Epithelial cell of esophagus (primary cell): ENCODE results near the gene TMEM52.
A peak's percentile ranks its signal among the peaks of the same experiment; 100 is the strongest.

Experiments
- DNase-seq: peaks from one replicate; pipeline ENCODE4 v3.0.0; 2010; ENCODE audit warnings: low read depth
- H3K4me3 ChIP-seq: 2 replicates; pipeline ENCODE4 v1.5.1; 2011; ENCODE audit warnings: mild to moderate bottlenecking, low read length, control low read depth
- CTCF ChIP-seq: IDR thresholded peaks from 2 replicates; pipeline ENCODE4 v1.5.1; 2011; ENCODE audit warnings: low read depth, mild to moderate bottlenecking, low read length, control low read depth, inconsistent platforms; ENCODE audit not compliant: insufficient read depth; ENCODE audit errors: missing control alignments

The TMEM52 gene

GRCh38 chr1:1918901-1919303 is at the start of gene TMEM52:
Gene TMEM52, minus strand, starts transcription at chr1:1919279. Its CDS starts 14 bp downstream, at chr1:1919265.
- TF ChIP-seq CTCF = no peak
- H3K4me3 ChIP-seq = peak within 1 kb of the TSS; percentile 45
- DNase-seq = no peak

GRCh38 chr1:1967879-1968278 is 48.8 kb upstream of the TMEM52 start:
- no peak for DNase-seq
- H3K4me3 ChIP-seq = no peak overlapping the region
- TF ChIP-seq CTCF = no peak

GRCh38 chr1:1967151-1967550 is 48.1 kb upstream of the TMEM52 start:
- H3K4me3 ChIP-seq = no peak overlapping the region
- DNase-seq = no peak
- no peak for TF ChIP-seq CTCF

- no peak for DNase-seq
- no peak for TF ChIP-seq CTCF
- no peak overlapping the region for H3K4me3 ChIP-seq
These were observed 47.1 kb upstream of the TMEM52 start for GRCh38 chr1:1966071-1966740.

GRCh38 chr1:1965546-1965945 is 46.5 kb upstream of the TMEM52 start:
- DNase-seq = no peak
- TF ChIP-seq CTCF = no peak
- no peak overlapping the region for H3K4me3 ChIP-seq

- TF ChIP-seq CTCF = no peak
These were observed 45.7 kb upstream of the TMEM52 start for GRCh38 chr1:1964811-1965210.

GRCh38 chr1:1963570-1963969 is 44.5 kb upstream of the TMEM52 start:
- no peak for TF ChIP-seq CTCF
- DNase-seq = no peak
- H3K4me3 ChIP-seq = no peak overlapping the region

More at GRCh38 chr1:1964811-1965210, 45.7 kb upstream of the TMEM52 start:
- no peak overlapping the region for H3K4me3 ChIP-seq
- DNase-seq = no peak
